Fibroblast of the conjunctiva (primary cell): ENCODE data around the gene AK8.
"Not testable (repeated sequence)": the region's sequence is repeated elsewhere in the genome, so short reads cannot be mapped to it uniquely, and the experiment has no call there.

ENCODE experiments used
- DNase-seq: peaks from one replicate; pipeline ENCODE4 v3.0.0-alpha.2; 2010; ENCODE audit warnings: low read depth

Gene AK8

DNA sequence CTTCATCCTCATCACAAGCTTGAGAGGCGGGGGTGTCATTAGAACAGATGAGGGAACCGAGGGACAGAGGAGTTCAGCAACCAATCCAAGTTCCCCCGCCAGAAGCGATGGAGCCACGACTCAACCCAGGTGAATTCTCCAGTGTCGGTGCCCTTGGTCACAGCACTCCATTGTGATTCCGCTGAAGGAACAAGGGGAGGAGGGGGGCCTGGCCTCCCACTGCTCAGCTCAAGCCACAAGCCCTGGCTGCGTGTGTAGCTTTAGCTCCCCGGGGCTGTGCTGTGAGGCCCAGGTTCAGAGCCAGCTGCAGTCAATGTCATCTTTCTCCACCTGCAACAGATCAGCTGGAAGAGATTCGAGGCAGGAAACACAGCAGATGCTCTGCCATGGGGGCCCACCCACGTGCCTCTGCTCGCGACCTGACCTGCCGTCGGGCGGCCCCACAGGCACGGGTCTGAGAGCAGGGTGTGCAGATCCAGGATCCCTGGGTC lies 135.2 kb downstream of the AK8 start:
- no peak for DNase-seq

GRCh38 chr9:132740526-132741309 lies 137.4 kb downstream of the AK8 start:
- DNase-seq: no peak

DNA sequence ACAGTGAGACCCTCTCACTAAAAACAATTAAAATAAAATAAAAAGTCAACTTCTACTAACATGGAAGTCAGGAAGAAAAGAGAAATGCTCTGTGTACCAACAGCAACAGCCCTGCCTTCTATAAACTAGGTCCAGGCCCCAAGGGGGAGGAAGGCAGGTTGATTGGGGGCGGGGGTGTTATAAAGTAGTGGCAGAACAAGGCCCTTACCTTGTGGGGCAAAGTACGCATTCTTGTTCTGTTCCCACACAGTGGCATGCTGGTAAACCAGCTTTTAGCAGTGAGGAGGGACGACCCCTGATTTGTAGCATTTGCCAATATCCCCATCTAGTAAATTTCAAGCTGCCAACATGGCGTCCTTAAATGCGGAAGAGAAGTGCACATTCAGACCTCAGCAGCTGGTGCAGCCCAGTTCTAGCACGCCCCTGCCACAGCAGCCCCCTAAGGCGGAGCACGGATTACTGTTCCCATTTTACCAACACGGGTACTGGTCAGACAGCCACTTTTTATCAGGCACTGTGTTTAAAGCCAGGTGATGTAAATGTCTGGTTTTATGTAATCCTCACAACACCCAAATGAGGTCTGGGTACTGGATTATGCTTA lies 138.3 kb downstream of the AK8 start:
- DNase-seq: no peak

- DNase-seq: no peak
Observed at GRCh38 chr9:132733260-132733815, 144.7 kb downstream of the AK8 start.

DNA sequence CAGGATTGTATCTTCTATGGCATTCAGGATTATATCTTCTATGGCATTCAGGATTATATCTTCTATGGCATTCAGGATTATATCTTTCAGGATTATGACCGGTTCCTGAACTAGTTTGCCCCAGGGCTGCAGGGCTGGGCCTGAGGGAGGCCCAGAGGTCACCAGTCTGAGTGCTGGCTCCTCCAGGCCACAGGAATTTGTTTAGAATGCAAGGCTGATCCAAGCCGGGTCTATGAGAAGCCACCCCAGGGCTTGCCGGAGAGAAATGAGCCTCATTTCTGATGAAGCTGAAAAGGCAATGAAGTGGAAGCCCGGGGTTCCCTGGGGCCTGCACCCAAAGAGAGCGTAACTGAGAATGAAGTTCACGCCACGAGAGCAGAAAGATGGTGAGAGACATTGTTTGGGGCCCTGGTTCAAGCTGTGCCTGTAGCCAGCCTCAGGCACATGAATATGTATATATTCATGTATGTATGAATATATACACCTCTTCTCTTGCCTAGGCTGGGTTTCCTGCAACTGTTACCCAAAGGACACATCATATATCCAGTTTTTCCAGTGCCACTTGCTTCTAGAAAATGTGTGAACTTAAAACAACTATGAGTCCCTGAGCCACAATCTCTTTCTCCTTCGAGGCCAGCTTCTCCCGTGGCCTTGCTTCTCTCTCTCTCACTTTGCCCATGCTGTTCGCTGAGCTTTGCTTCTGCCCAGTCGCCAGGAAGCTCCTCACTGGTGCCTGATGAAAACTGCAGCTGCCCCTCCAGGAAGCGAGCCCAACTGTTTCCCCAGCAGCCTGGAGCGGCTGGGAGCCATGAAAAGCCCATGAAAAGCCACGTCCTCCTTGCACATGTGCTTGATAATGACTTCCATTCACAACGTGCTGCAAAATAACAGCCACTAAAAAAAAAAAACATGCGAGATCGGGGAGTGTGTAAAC lies 145.5 kb downstream of the AK8 start:
- no peak for DNase-seq

GRCh38 chr9:132731230-132731629 lies 146.9 kb downstream of the AK8 start:
- DNase-seq: no peak

GRCh38 chr9:132730054-132731033 lies 147.7 kb downstream of the AK8 start:
- DNase-seq: no peak

- no peak for DNase-seq
Observed at GRCh38 chr9:132729235-132729890, 148.7 kb downstream of the AK8 start.

DNA sequence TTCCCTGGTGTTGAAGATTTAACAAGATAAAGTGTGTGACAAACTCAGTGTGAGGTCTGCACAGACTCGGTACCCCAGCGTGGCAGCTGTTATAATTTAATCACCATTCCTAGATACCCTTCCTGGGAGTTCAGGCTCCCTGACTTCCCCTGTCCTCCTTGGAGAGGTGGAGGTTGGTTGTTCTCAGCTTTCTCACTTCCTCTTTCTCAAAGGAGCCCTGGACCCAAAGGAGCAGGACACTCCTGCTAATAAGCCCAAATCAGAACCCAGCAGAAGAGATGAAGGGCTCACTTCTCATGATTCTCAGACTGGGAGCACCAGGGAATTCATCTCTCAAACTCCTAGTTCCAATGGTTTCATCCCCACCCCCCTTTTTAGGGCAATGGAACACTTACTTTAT lies 149.6 kb downstream of the AK8 start:
- no peak for DNase-seq

GRCh38 chr9:132728071-132728470 lies 150.0 kb downstream of the AK8 start:
- DNase-seq: no peak

- DNase-seq: no peak
Observed at GRCh38 chr9:132726576-132727130, 151.4 kb downstream of the AK8 start.

DNA sequence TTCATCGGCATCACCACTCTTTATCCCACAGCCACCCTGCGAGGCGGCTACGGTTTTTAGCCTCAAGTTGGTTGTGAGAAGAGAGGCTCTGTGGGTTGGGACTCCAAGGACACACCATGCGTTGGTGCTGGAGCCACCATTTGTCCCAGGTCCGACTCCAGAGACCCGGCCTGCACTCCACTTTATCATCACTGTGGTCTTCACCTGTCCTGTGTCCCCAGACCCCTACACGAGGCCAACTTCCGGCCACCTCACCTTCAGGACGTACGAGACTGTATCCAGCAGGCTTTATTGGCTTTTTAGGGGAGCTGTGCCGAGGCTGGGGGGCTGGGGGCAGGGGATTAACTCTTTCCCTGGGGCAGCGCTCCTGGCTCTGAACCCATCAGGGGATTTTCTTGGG lies 152.8 kb downstream of the AK8 start:
- DNase-seq: no peak

DNA sequence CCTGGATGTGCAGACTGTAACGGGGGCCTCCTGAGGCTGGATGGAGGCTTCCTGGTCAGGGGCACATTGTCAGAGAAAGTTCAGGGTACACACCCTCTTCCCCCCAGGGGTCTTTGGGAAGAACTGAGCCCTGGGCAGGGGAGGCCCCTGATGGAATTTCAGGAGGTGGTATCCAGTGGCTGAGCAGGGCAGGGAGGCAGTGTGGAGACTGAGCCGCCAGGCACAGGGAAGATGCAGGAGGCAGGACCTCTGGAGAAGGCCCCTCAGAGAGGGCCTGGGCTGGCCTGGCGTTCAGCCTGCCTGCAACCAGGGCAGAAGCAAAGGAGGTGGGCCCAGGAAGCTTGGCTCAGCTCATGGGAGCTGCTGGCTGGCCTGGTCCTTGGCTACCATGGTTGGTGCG lies 154.3 kb downstream of the AK8 start:
- DNase-seq: no peak

DNA sequence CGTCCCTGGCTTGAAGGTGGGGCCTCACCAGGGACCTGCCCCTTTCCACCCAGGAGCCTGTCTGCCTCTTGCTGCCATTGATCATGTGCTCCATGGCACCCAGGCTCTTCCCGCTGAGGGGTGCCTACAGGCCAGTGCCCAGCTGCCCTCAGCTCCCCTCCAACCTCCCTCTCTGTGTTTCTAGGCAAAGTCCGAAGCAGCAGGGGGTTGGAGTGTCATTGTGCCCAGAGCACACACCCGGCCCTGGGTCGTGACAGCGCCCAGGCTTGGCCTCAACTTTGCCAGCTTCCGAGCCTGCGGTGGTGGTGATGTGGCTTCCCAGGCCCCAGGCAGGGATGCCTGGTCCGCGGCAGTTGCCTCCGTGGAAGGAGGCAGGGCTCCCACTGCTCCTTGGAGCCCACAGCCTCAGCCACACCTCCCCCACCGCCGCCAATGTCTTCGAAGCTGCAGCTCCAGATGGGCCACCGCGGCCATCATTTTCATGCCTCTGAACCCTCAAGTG lies 155.5 kb downstream of the AK8 start:
- DNase-seq: no peak

DNA sequence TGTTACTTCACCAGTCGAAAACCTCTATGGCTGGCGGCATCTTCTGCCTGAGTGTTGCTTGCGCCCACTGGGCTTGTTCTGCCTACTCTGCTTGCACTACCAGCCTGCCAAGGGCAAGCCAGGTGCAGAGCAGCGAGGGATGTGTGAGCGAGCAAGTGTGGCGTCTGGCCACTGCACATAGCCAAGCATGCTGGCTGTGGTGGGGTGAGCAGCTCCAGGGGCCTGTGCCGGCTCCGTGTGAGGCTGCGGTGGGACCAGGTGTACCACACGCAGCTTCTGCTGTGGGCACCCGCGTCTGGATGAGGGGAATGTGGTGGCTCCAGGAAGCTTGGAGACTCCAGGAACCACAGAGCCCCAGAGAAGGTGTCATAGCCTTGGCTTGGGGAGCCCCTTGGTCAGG lies 156.4 kb downstream of the AK8 start:
- DNase-seq: no peak

GRCh38 chr9:132718381-132718928 lies 159.6 kb downstream of the AK8 start:
- not testable (repeated sequence) for DNase-seq

- DNase-seq: no peak
Observed at GRCh38 chr9:132717326-132717945, 160.6 kb downstream of the AK8 start.

DNA sequence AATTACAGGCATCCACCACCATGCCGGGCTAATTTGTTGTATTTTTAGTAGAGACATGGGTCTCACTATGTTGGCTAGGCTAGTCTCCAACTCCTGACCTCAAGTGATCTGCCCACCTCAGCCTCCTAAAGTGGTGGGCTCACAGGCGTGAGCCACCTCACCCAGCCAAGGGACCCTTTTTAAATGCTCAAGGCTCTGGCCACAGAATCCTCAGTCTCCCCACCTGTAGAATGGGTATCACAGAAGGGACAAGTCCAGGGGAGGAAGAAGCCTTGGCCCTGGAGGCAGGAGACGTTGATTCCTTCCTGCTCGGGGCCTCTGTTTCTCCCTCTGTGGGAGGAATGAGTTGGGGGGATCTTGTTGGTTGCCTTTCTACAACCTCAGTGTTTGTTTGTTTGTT lies 162.1 kb downstream of the AK8 start:
- no peak for DNase-seq

GRCh38 chr9:132712753-132713152 lies 165.3 kb downstream of the AK8 start:
- DNase-seq: no peak
